SU-DHL-6 (cell line): ENCODE data around the gene RNF121.

Experiments
- CTCF ChIP-seq: fragments of 200-600 bp; sonication (generic); IDR thresholded peaks from one replicate; pipeline ENCODE4 v1.5.1; 2017; ENCODE audit warnings: antibody characterized with exemption, mild to moderate bottlenecking, low read length, moderate library complexity; ENCODE audit not compliant: insufficient read depth, poor library complexity, severe bottlenecking
- EZH2phosphoT487 ChIP-seq: fragments of 200-600 bp; sonication (generic), shearing (Covaris generic); conservative IDR thresholded peaks from 2 replicates; pipeline ENCODE4 v1.6.1; 2018; ENCODE audit warnings: mild to moderate bottlenecking, antibody characterized with exemption, low read length, moderate library complexity, mixed read lengths

GRCh38 chr11:72045849-72046248 is 117.0 kb downstream of the RNF121 start:
- TF ChIP-seq CTCF (no peak), EZH2phosphoT487 (no peak)
